ENCODE data around the gene PGAP1. TPM values are rescaled to one million over a fixed set of nuclear protein-coding genes. Genes with fewer than 3 reads are reported as not detected.
A peak's percentile ranks its signal among the peaks of the same experiment; 100 is the strongest.

PGAP1 gene
- total and polyA plus RNA-seq, 8 donors: 2.3 to 11.9 (median 7.3) TPM

- Histone ChIP-seq H3K27me3 (no peaks in the 10 kb centered on the region), H3K27ac (no peak overlapping the region), H3K9me3 (no peaks in the 10 kb centered on the region), H3K4me3 (no peak overlapping the region), H3K36me3 (peaks cover 0 to 2% (median 0%) of the 10 kb centered on the region in 3 donors), H3K4me1 (peaks cover 0 to 8% (median 7%) of the 10 kb centered on the region in 3 donors)
- FAIRE-seq: no peak
- WGBS, 2 donors: 84 to 90% methylated on average over 2 of the region's 2 CpGs
- DNase-seq: no peak
- intact Hi-C loops (cut with DNase I): no loop called here
- no peak for ATAC-seq
- TF ChIP-seq CTCF (IDR thresholded peaks at IDR 0.05): no peak
These were observed 124.1 kb downstream of the PGAP1 start for GRCh38 chr2:196802401-196802800.

GRCh38 chr2:196801674-196802261, 124.7 kb downstream of the PGAP1 start:
- H3K9me3 ChIP-seq: no peaks in the 10 kb centered on the region
- ATAC-seq: no peak
- H3K4me3 ChIP-seq: no peak overlapping the region
- TF ChIP-seq CTCF (IDR thresholded peaks at IDR 0.05): no peak
- no peak for DNase-seq
- no peak overlapping the region for H3K27ac ChIP-seq
- H3K27me3 ChIP-seq: no peaks in the 10 kb centered on the region
- H3K36me3 ChIP-seq: peaks cover 0 to 6% (median 3%) of the 10 kb centered on the region in 3 donors
- no peak for FAIRE-seq
- WGBS, 2 donors: 17 to 18% methylated on average over 2 of the region's 2 CpGs
- intact Hi-C loops (cut with DNase I): no loop called here
- H3K4me1 ChIP-seq: peaks cover 0 to 8% (median 7%) of the 10 kb centered on the region in 3 donors

- ATAC-seq: peak in 2 of 4 donors; percentile 21 to 26
- peak overlapping the region in 3 of 4 donors; percentile 20 to 50 (median 29) for H3K27ac ChIP-seq
- H3K27me3 ChIP-seq: no peaks in the 10 kb centered on the region
- 3 to 4% methylated on average over 10 of the region's 10 CpGs for WGBS, 2 donors
- no peaks in the 10 kb centered on the region for H3K9me3 ChIP-seq
- H3K4me3 ChIP-seq: peak overlapping the region; percentile 42 to 66 (median 50)
- H3K4me1 ChIP-seq: peaks cover 0 to 8% (median 7%) of the 10 kb centered on the region in 3 donors
- no peak for TF ChIP-seq CTCF (IDR thresholded peaks at IDR 0.05)
- no peak for FAIRE-seq
- intact Hi-C loops (cut with DNase I): no loop called here
- H3K36me3 ChIP-seq: peaks cover 0 to 14% (median 6%) of the 10 kb centered on the region in 3 donors
- DNase-seq: no peak
These were observed 127.5 kb downstream of the PGAP1 start for GRCh38 chr2:196798980-196799379.

- no peak for FAIRE-seq
- WGBS, 2 donors: 92 to 96% methylated on average over 3 of the region's 3 CpGs
- peaks cover 0 to 38% (median 14%) of the 10 kb centered on the region in 3 donors for H3K36me3 ChIP-seq
These were observed 133.6 kb downstream of the PGAP1 start for GRCh38 chr2:196792865-196793264.

More at GRCh38 chr2:196792865-196793264, 133.6 kb downstream of the PGAP1 start:
- H3K4me3 ChIP-seq: no peak overlapping the region
- H3K9me3 ChIP-seq: no peaks in the 10 kb centered on the region
- TF ChIP-seq CTCF (IDR thresholded peaks at IDR 0.05): no peak
- no peak for DNase-seq
- H3K27ac ChIP-seq: no peak overlapping the region
- intact Hi-C loops (cut with DNase I): no loop called here
- H3K27me3 ChIP-seq: no peaks in the 10 kb centered on the region
- no peaks in the 10 kb centered on the region for H3K4me1 ChIP-seq
- no peak for ATAC-seq
